OCI-M2 (cell line): ENCODE measurements around the gene TBC1D3D.
"Not testable (repeated sequence)": the region's sequence is repeated elsewhere in the genome, so short reads cannot be mapped to it uniquely, and the experiment has no call there.

ENCODE experiments used
- DNase-seq: peaks from one replicate; lab custom pipeline; 2025; ENCODE audit not compliant: unreplicated experiment; lab: John Stamatoyannopoulos, UW

The TBC1D3D gene

GRCh38 chr17:38003676-38004075 lies at the start of gene TBC1D3D:
Gene TBC1D3D (plus strand): TSS chr17:38003976. CDS start chr17:38005561, 1,585 bp downstream.
- DNase-seq, result not testable (repeated sequence)

GRCh38 chr17:37988960-37989359 lies 14.8 kb upstream of the TBC1D3D start, which contains the start of gene TBC1D3L:
Gene TBC1D3L (minus strand): TSS chr17:37989060. CDS start chr17:37987520, 1,540 bp downstream.
- not testable (repeated sequence) for DNase-seq
